HepG2 (cell line): ENCODE data around the gene TUBA4B.
"Not testable (repeated sequence)": the region's sequence is repeated elsewhere in the genome, so short reads cannot be mapped to it uniquely, and the experiment has no call there.

Experiments used
- CTCF ChIP-seq: sonication (generic); formaldehyde crosslinking; IDR thresholded peaks from 2 replicates; pipeline ENCODE4 v1.5.0; 2020; ENCODE audit warnings: mild to moderate bottlenecking, missing genetic modification reagents, moderate library complexity
- FOXA1 ChIP-seq, 2 experiments: fragments of 450-650 bp in 1 of 2; sonication (generic) in 1 of 2; formaldehyde crosslinking in 1 of 2; IDR thresholded peaks; 2 replicates each; pipeline versions ENCODE4 v1.4.0 to v1.6.1; 2016 to 2020; ENCODE audit warnings: missing genetic modification reagents in 1 of 2
- RFX5 ChIP-seq: IDR thresholded peaks from 2 replicates; pipeline ENCODE4 v1.6.1; 2011; ENCODE audit warnings: low read depth, low read length, improper control_type of control experiment
- TGIF2 ChIP-seq: IDR thresholded peaks from 2 replicates; pipeline ENCODE4 v1.6.1; 2016; ENCODE audit warnings: control low read depth, missing compliant biosample characterization
- ZFYVE20 ChIP-seq: sonication (generic); formaldehyde crosslinking; IDR thresholded peaks from 2 replicates; pipeline ENCODE4 v1.8.0; 2023; ENCODE audit warnings: low read depth, mild to moderate bottlenecking, moderate library complexity, missing genetic modification reagents, borderline replicate concordance

- TF ChIP-seq RFX5; TGIF2; ZFYVE20 (CRISPR knock-in tag); FOXA1 (IDR thresholded peaks at IDR 0.05); FOXA1 (CRISPR knock-in tag; IDR thresholded peaks at IDR 0.05); CTCF: not testable (repeated sequence)
Measured at GRCh38 chr2:219312683-219313263, 59.7 kb downstream of the TUBA4B start.
